ENCODE measurements around the gene CCDC85C.

CCDC85C gene

GRCh38 chr14:99605299-99605961, 1.4 kb upstream of the CCDC85C start:
- TF ChIP-seq CEBPB (IDR thresholded peaks at IDR 0.05) (no peak), MAX (IDR thresholded peaks at IDR 0.05) (peak; percentile 14; the same call in 1 of the 2 replicates), RAD21 (IDR thresholded peaks at IDR 0.05; ENCODE audit: low read depth) (no peak), USF1 (IDR thresholded peaks at IDR 0.05) (no peak), TAF1 (IDR thresholded peaks at IDR 0.05; ENCODE audit: low read depth) (no peak)

GRCh38 chr14:99604766-99605298, 825 bp upstream of the CCDC85C start:
- TF ChIP-seq NFIC (IDR thresholded peaks at IDR 0.05): no peak
- no peak for TF ChIP-seq TCF12 (IDR thresholded peaks at IDR 0.05; ENCODE audit: low read depth)
- TF ChIP-seq TAF1 (IDR thresholded peaks at IDR 0.05; ENCODE audit: low read depth): 0 out of 2 replicates have a peak, but pooled peaks have one; percentile 11
- peak; percentile 86 for TF ChIP-seq ZBTB7A (IDR thresholded peaks at IDR 0.05; ENCODE audit: low read depth)
- no peak for TF ChIP-seq CEBPB (IDR thresholded peaks at IDR 0.05)

GRCh38 chr14:99604278-99604765, 315 bp upstream of the CCDC85C start:
- TF ChIP-seq EP300 (IDR thresholded peaks at IDR 0.05; ENCODE audit: borderline replicate concordance): no peak
- no peak for TF ChIP-seq YY1 (IDR thresholded peaks at IDR 0.05; ENCODE audit: low read depth)
- TF ChIP-seq FOXM1 (IDR thresholded peaks at IDR 0.05; ENCODE audit: borderline replicate concordance, low read depth): peak; percentile 94
- TF ChIP-seq MAX (IDR thresholded peaks at IDR 0.05): peak; percentile 58
- TF ChIP-seq EGR1 (IDR thresholded peaks at IDR 0.05): 0 out of 2 replicates have a peak, but pooled peaks have one; percentile 2
- no peak; the same call in 1 of the 2 replicates for TF ChIP-seq ZBTB7A (IDR thresholded peaks at IDR 0.05; ENCODE audit: low read depth)
- TF ChIP-seq TEAD4 (IDR thresholded peaks at IDR 0.05): no peak
- TF ChIP-seq NFIC (IDR thresholded peaks at IDR 0.05): no peak
- no peak for TF ChIP-seq TCF12 (IDR thresholded peaks at IDR 0.05; ENCODE audit: low read depth)
- TF ChIP-seq USF1 (IDR thresholded peaks at IDR 0.05): no peak
- TF ChIP-seq REST (IDR thresholded peaks at IDR 0.05; ENCODE audit: low read depth): no peak
- TF ChIP-seq TAF1 (IDR thresholded peaks at IDR 0.05; ENCODE audit: low read depth): peak; percentile 20; the same call in 1 of the 2 replicates
- no peak for TF ChIP-seq RAD21 (IDR thresholded peaks at IDR 0.05; ENCODE audit: low read depth)

- TF ChIP-seq TCF12 (IDR thresholded peaks at IDR 0.05; ENCODE audit: low read depth) (no peak), RAD21 (IDR thresholded peaks at IDR 0.05; ENCODE audit: low read depth) (no peak)
These were observed 1.1 kb downstream of the CCDC85C start for GRCh38 chr14:99602788-99603415.

- TF ChIP-seq MAX (IDR thresholded peaks at IDR 0.05) (no peak), TAF1 (IDR thresholded peaks at IDR 0.05; ENCODE audit: low read depth) (no peak), RAD21 (IDR thresholded peaks at IDR 0.05; ENCODE audit: low read depth) (no peak), USF1 (IDR thresholded peaks at IDR 0.05) (no peak), NFIC (IDR thresholded peaks at IDR 0.05) (no peak)
These were observed 1.8 kb downstream of the CCDC85C start for GRCh38 chr14:99602054-99602787.

- no peak for TF ChIP-seq MAX (IDR thresholded peaks at IDR 0.05)
- no peak for TF ChIP-seq TEAD4 (IDR thresholded peaks at IDR 0.05)
- TF ChIP-seq RAD21 (IDR thresholded peaks at IDR 0.05; ENCODE audit: low read depth): no peak
- no peak for TF ChIP-seq CEBPB (IDR thresholded peaks at IDR 0.05)
- TF ChIP-seq EGR1 (IDR thresholded peaks at IDR 0.05): no peak
- no peak for TF ChIP-seq EP300 (IDR thresholded peaks at IDR 0.05; ENCODE audit: borderline replicate concordance)
- no peak for TF ChIP-seq YY1 (IDR thresholded peaks at IDR 0.05; ENCODE audit: low read depth)
- TF ChIP-seq USF1 (IDR thresholded peaks at IDR 0.05): no peak
- TF ChIP-seq TCF12 (IDR thresholded peaks at IDR 0.05; ENCODE audit: low read depth): no peak
- TF ChIP-seq CREB1 (IDR thresholded peaks at IDR 0.05; ENCODE audit: low read depth): no peak
- TF ChIP-seq NFIC (IDR thresholded peaks at IDR 0.05): no peak
- TF ChIP-seq FOXM1 (IDR thresholded peaks at IDR 0.05; ENCODE audit: borderline replicate concordance, low read depth): no peak
- no peak for TF ChIP-seq TAF1 (IDR thresholded peaks at IDR 0.05; ENCODE audit: low read depth)
- no peak for TF ChIP-seq REST (IDR thresholded peaks at IDR 0.05; ENCODE audit: low read depth)
These were observed 2.6 kb downstream of the CCDC85C start for GRCh38 chr14:99601361-99601831.
